ENCODE results near the gene KIF3A.

KIF3A gene

GRCh38 chr5:132770476-132771159 lies 33.3 kb upstream of the KIF3A start:
- no peak for DNase-seq (ENCODE audit: low read depth)

- no peak for DNase-seq (ENCODE audit: low read depth)
Observed at GRCh38 chr5:132768485-132768868, 31.1 kb upstream of the KIF3A start.

- no peak for DNase-seq (ENCODE audit: low read depth)
Observed at GRCh38 chr5:132767150-132767549, 29.8 kb upstream of the KIF3A start.

GRCh38 chr5:132766806-132767055 lies 29.4 kb upstream of the KIF3A start:
- DNase-seq (ENCODE audit: low read depth), result no peak

- DNase-seq (ENCODE audit: low read depth), result no peak
Observed at GRCh38 chr5:132766020-132766805, 28.9 kb upstream of the KIF3A start.

GRCh38 chr5:132765311-132766019 lies 28.1 kb upstream of the KIF3A start:
- no peak for DNase-seq (ENCODE audit: low read depth)

DNA sequence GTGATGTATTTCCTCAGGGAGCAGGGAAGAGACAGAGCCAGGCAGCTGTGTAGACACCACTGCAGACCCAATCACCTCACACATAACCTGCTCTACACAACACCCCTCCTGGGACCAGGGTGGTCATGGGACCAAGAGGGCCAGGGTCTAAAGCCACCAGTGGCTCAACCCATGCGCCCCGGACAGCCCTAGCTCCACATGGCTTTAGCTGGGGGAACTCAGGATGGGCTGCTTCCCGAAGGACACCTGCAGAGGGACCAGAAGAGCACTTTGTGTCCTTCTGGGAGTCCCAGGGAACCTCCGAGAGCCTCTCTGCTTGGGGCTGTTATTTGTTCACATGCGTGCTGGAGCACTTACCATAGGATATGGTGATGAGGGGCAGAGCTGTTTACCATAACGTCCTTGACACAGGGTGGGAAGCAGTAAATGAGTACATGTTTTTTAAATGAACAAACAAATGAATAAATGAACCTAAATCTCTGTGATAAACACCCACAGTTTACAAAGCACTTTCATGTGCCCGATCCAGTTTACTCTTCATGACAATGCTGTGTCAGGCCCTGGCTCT lies 27.4 kb upstream of the KIF3A start:
- no peak for DNase-seq (ENCODE audit: low read depth)

GRCh38 chr5:132764051-132764450 lies 26.7 kb upstream of the KIF3A start:
- DNase-seq (ENCODE audit: low read depth), result no peak

- DNase-seq (ENCODE audit: low read depth), result no peak
Observed at GRCh38 chr5:132763181-132764036, 26.1 kb upstream of the KIF3A start.

DNA sequence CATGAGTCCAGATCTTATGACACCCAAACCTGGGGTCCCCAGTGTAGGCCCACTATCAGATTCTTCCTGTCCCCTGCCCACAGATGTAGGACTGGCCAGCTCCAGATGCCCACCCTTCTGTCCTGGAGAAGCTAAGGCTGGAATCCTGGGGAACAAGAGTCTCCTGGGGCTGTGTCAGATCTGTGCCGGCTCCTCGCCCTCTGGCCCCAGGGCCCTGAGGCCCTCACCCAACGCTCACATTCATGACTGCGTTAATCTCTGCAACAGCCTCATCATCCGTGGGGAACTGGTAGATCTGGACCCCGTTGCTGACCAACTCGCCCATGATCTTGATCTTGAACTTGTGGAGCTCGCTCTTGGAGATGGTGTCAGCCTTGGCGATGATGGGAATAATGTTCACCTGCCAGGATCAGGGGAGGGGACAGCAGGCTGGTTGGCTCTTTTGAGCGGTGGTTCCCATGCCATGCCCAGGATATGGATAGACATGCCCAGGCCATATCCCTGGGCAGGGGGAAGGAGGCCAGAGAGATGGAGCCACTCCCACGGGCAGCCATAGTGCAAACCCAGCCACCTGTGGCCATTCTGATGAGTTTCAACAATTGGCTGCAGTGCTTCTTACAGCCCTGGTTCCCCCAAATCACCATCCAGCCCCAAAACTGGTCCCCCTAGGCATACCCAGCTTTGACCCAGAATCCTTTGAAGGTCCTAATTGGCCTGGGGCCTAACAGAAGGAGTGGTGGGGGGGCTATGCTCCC lies 25.1 kb upstream of the KIF3A start:
- DNase-seq (ENCODE audit: low read depth), result no peak

- no peak for DNase-seq (ENCODE audit: low read depth)
Observed at GRCh38 chr5:132761321-132762240, 24.2 kb upstream of the KIF3A start.

- DNase-seq (ENCODE audit: low read depth), result no peak
Observed at GRCh38 chr5:132760601-132761317, 23.4 kb upstream of the KIF3A start.

DNA sequence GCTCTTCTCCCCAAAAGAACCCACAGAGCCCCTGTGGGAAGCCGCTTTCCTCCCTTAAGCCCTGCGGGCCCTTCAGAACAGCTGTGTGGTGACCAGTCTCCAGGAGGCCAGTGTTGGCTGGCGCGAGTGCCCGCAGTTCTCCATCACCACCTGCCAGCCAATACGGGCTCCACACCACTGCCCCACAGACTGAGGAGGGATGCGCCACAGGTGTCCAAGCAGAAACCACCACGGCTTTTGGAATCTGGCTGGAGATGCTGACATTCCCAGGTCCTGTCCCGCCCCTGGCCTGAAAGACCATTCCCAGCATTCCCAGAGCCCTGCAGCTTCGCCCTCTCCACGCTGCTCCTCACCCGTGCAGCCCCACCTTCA lies 22.7 kb upstream of the KIF3A start:
- DNase-seq (ENCODE audit: low read depth), result no peak

GRCh38 chr5:132759114-132760048 lies 22.0 kb upstream of the KIF3A start:
- DNase-seq (ENCODE audit: low read depth), result no peak

- no peak for DNase-seq (ENCODE audit: low read depth)
Observed at GRCh38 chr5:132758451-132758850, 21.1 kb upstream of the KIF3A start.

- DNase-seq (ENCODE audit: low read depth), result no peak
Observed at GRCh38 chr5:132756542-132756941, 19.2 kb upstream of the KIF3A start.

GRCh38 chr5:132754947-132755346 lies 17.6 kb upstream of the KIF3A start:
- DNase-seq (ENCODE audit: low read depth), result no peak

DNA sequence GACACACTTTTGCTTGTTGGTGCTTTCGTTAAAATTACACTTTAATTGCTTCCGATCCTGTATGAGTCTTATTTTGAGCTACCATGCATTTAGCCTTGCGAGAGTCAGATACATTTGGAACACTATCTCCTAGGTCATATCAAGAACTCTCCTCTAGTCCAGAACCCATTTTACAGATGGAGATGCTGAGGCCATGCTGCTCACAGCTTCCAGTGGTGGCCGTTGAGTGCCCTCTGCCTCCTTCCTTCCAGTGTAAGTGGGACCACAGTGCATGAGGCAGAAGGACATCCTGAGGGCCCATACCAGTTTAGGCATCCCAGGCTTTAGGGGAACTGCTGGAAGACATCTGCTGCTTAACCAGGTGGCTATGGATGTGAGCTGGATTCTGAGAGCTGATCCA lies 16.8 kb upstream of the KIF3A start:
- DNase-seq (ENCODE audit: low read depth), result no peak
